VCaP (cell line): ENCODE results near the gene VWA5B1.

Source experiments
- H3K27ac ChIP-seq: fragments of 450-650 bp; 2 replicates; pipeline ENCODE4 v1.5.1; 2017
- CTCF ChIP-seq: fragments of 450-650 bp; conservative IDR thresholded peaks from 2 replicates; pipeline ENCODE4 v1.5.1; 2017; ENCODE audit warnings: mild to moderate bottlenecking, moderate library complexity

VWA5B1 gene

GRCh38 chr1:20404466-20404865 is 113.8 kb downstream of the VWA5B1 start:
- no peak overlapping the region for H3K27ac ChIP-seq
- TF ChIP-seq CTCF, result no peak
